PC-3 (cell line): ENCODE data around the gene TMEM201.

ENCODE experiments used
- CTCF ChIP-seq: fragments of 300-600 bp; sonication (generic); conservative IDR thresholded peaks from 2 replicates; pipeline ENCODE4 v1.5.1; 2017; ENCODE audit warnings: antibody characterized with exemption, low read depth, mild to moderate bottlenecking, low read length
- EZH2 ChIP-seq: fragments of 300-600 bp; sonication (generic); IDR thresholded peaks from one replicate; pipeline ENCODE4 v1.6.1; 2017; ENCODE audit warnings: antibody characterized with exemption, mild to moderate bottlenecking, low read length; ENCODE audit not compliant: unreplicated experiment
- EZH2phosphoT487 ChIP-seq: fragments of 300-600 bp; sonication (generic); IDR thresholded peaks from 2 replicates; pipeline ENCODE4 v1.6.1; 2018; ENCODE audit warnings: mild to moderate bottlenecking, antibody characterized with exemption, low read length, borderline replicate concordance

- TF ChIP-seq CTCF (no peak), EZH2 (no peak), EZH2phosphoT487 (no peak)
Measured at GRCh38 chr1:9629445-9630201, 40.9 kb downstream of the TMEM201 start.
